ENCODE measurements around the gene ARHGAP21.
"Not testable (repeated sequence)": the region's sequence is repeated elsewhere in the genome, so short reads cannot be mapped to it uniquely, and the experiment has no call there.

ARHGAP21 gene

GRCh38 chr10:24625778-24626177 is 97.9 kb downstream of the ARHGAP21 start:
- DNase-seq: no peak

- no peak for DNase-seq
Observed at GRCh38 chr10:24623383-24623782, 100.3 kb downstream of the ARHGAP21 start.

- peak in 1 of 5 experiments; percentile 81 for DNase-seq
Observed at GRCh38 chr10:24622781-24623301, 100.8 kb downstream of the ARHGAP21 start.

GRCh38 chr10:24621035-24621795 is 102.5 kb downstream of the ARHGAP21 start:
- not testable (repeated sequence) for DNase-seq

GRCh38 chr10:24619994-24620310 is 103.7 kb downstream of the ARHGAP21 start:
- DNase-seq: not testable (repeated sequence)

- peak in 1 of 5 experiments; percentile 17 for DNase-seq
Observed at GRCh38 chr10:24619291-24619993, 104.2 kb downstream of the ARHGAP21 start.

GRCh38 chr10:24618401-24618800 is 105.3 kb downstream of the ARHGAP21 start:
- DNase-seq: no peak

GRCh38 chr10:24617771-24618396 is 105.8 kb downstream of the ARHGAP21 start:
- DNase-seq: peak; percentile 15 to 43 (median 20)

- DNase-seq: no peak
Observed at GRCh38 chr10:24616536-24616935, 107.2 kb downstream of the ARHGAP21 start.

GRCh38 chr10:24606021-24606420 is 117.7 kb downstream of the ARHGAP21 start:
- DNase-seq: no peak

GRCh38 chr10:24605141-24605540 is 118.5 kb downstream of the ARHGAP21 start:
- no peak for DNase-seq

GRCh38 chr10:24603333-24603732 is 120.4 kb downstream of the ARHGAP21 start:
- peak in 1 of 5 experiments; percentile 11 for DNase-seq

- DNase-seq: no peak
Observed at GRCh38 chr10:24597961-24598360, 125.7 kb downstream of the ARHGAP21 start.

GRCh38 chr10:24597426-24597825 is 126.3 kb downstream of the ARHGAP21 start:
- DNase-seq: no peak

GRCh38 chr10:24596217-24596930 is 127.3 kb downstream of the ARHGAP21 start:
- DNase-seq: no peak

GRCh38 chr10:24590697-24591457 is 132.8 kb downstream of the ARHGAP21 start:
- DNase-seq: no peak

- no peak for DNase-seq
Observed at GRCh38 chr10:24589265-24589664, 134.4 kb downstream of the ARHGAP21 start.

- no peak for DNase-seq
Observed at GRCh38 chr10:24579906-24580305, 143.8 kb downstream of the ARHGAP21 start.

GRCh38 chr10:24579448-24579847 is 144.2 kb downstream of the ARHGAP21 start:
- DNase-seq: no peak

- DNase-seq: peak in 1 of 5 experiments; percentile 53
Observed at GRCh38 chr10:24575481-24576002, 148.1 kb downstream of the ARHGAP21 start.

- DNase-seq: no peak
Observed at GRCh38 chr10:24574578-24575155, 149.0 kb downstream of the ARHGAP21 start.

Measured in T-helper 2 cell (primary cell).